Fibroblast of villous mesenchyme (primary cell): ENCODE results near the gene SYNPO2. TPM values are rescaled to one million over a fixed set of nuclear protein-coding genes. Genes with fewer than 3 reads are reported as not detected.

Source experiments
- DNase-seq: peaks from one replicate; pipeline ENCODE4 v3.0.0-alpha.2; 2010; ENCODE audit warnings: low read depth
- H3K4me3 ChIP-seq: 2 replicates; pipeline ENCODE4 v1.5.1; 2011; ENCODE audit warnings: low read depth, mild to moderate bottlenecking, low read length
- total RNA-seq: library from RNA; depleted of rRNA; stranded (reverse); fragments of >200 nt; gene quantifications from 2 replicates; pipeline ENCODE4 v1.2.3, GENCODE V29; 2012
- TF ChIP-seq, protein P1 (sequence below): IDR thresholded peaks from 2 replicates; pipeline ENCODE4 v1.5.1; 2012; ENCODE audit warnings: low read depth, mild to moderate bottlenecking, low read length; ENCODE audit not compliant: insufficient read depth

SYNPO2 gene
- total RNA-seq, 1 donor: 194 TPM

- no peak for DNase-seq
- TF ChIP-seq, protein P1, sequence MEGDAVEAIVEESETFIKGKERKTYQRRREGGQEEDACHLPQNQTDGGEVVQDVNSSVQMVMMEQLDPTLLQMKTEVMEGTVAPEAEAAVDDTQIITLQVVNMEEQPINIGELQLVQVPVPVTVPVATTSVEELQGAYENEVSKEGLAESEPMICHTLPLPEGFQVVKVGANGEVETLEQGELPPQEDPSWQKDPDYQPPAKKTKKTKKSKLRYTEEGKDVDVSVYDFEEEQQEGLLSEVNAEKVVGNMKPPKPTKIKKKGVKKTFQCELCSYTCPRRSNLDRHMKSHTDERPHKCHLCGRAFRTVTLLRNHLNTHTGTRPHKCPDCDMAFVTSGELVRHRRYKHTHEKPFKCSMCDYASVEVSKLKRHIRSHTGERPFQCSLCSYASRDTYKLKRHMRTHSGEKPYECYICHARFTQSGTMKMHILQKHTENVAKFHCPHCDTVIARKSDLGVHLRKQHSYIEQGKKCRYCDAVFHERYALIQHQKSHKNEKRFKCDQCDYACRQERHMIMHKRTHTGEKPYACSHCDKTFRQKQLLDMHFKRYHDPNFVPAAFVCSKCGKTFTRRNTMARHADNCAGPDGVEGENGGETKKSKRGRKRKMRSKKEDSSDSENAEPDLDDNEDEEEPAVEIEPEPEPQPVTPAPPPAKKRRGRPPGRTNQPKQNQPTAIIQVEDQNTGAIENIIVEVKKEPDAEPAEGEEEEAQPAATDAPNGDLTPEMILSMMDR: no peak
- H3K4me3 ChIP-seq: no peak overlapping the region
Measured at GRCh38 chr4:119031218-119031617, 142.6 kb downstream of the SYNPO2 start.

GRCh38 chr4:119032921-119033685 is 144.4 kb downstream of the SYNPO2 start:
- no peak overlapping the region for H3K4me3 ChIP-seq
- TF ChIP-seq, protein P1: no peak
- no peak for DNase-seq

GRCh38 chr4:119034276-119035008 is 145.8 kb downstream of the SYNPO2 start:
- DNase-seq: no peak
- TF ChIP-seq, protein P1: no peak
- H3K4me3 ChIP-seq: no peak overlapping the region

- H3K4me3 ChIP-seq: no peak overlapping the region
- DNase-seq: no peak
- TF ChIP-seq, protein P1: no peak
Measured at GRCh38 chr4:119035951-119036737, 147.5 kb downstream of the SYNPO2 start.

DNA sequence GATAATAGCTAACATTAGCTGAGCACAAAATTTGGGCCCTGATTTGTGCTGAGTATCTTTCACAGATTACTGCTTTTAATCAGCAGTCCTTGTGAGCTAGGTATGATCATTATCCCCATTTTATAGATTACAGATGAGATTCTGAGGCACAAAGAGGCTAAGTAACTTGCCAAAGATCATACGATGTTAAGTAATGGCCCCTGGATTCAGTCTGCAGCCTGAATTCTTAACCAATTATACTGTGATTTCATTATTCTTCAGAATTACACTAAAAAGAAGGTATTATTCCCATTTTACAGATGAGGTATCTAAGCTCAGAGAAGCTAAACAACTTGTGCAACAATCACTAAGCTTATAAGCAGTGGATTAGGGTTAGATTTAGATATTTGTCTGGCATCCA is 149.1 kb downstream of the SYNPO2 start:
- DNase-seq: no peak
- TF ChIP-seq, protein P1: no peak

GRCh38 chr4:119038116-119038841 is 149.6 kb downstream of the SYNPO2 start:
- DNase-seq: peak; percentile 63
- TF ChIP-seq, protein P1: no peak
- H3K4me3 ChIP-seq: no peak overlapping the region

More for the DNA sequence above, 149.1 kb downstream of the SYNPO2 start:
- H3K4me3 ChIP-seq: no peak overlapping the region
